IPS-11a (cell line): ENCODE measurements around the gene TMEM263.
"Not testable (repeated sequence)": the region's sequence is repeated elsewhere in the genome, so short reads cannot be mapped to it uniquely, and the experiment has no call there.

Source experiments
- H3K4me3 ChIP-seq: one replicate; pipeline ENCODE4 v1.5.1; 2013; ENCODE audit warnings: low read depth, low read length, control low read depth

The TMEM263 gene

GRCh38 chr12:106985479-106985878 is 29.8 kb downstream of the TMEM263 start:
- H3K4me3 ChIP-seq: no peak overlapping the region

- H3K4me3 ChIP-seq: peak overlapping the region; percentile 50
These were observed 30.4 kb downstream of the TMEM263 start for GRCh38 chr12:106986135-106986534.

GRCh38 chr12:106986625-106987389 is 31.1 kb downstream of the TMEM263 start, which contains the start of gene MTERF2:
TSS of gene MTERF2 (minus strand) at chr12:106987146. CDS start at chr12:106978714, 8,432 bp downstream.
- H3K4me3 ChIP-seq: peak within 1 kb of the TSS; percentile 50

- no peak overlapping the region for H3K4me3 ChIP-seq
These were observed 32.1 kb downstream of the TMEM263 start for GRCh38 chr12:106987846-106988245.

GRCh38 chr12:106994579-106995220 is 39.0 kb downstream of the TMEM263 start:
- no peak overlapping the region for H3K4me3 ChIP-seq

GRCh38 chr12:106996102-106996501 is 40.4 kb downstream of the TMEM263 start:
- H3K4me3 ChIP-seq: not testable (repeated sequence)

GRCh38 chr12:106997916-106998315 is 42.2 kb downstream of the TMEM263 start:
- H3K4me3 ChIP-seq: no peak overlapping the region

- no peak overlapping the region for H3K4me3 ChIP-seq
These were observed 43.7 kb downstream of the TMEM263 start for GRCh38 chr12:106999446-106999845.

GRCh38 chr12:107002665-107003064 is 47.0 kb downstream of the TMEM263 start:
- H3K4me3 ChIP-seq: not testable (repeated sequence)

GRCh38 chr12:107007411-107007810 is 51.7 kb downstream of the TMEM263 start:
- no peak overlapping the region for H3K4me3 ChIP-seq

GRCh38 chr12:107011519-107011918 is 55.8 kb downstream of the TMEM263 start:
- H3K4me3 ChIP-seq: no peak overlapping the region

GRCh38 chr12:107012736-107013425 is 57.2 kb downstream of the TMEM263 start:
- H3K4me3 ChIP-seq: no peak overlapping the region

- H3K4me3 ChIP-seq: no peak overlapping the region
These were observed 58.3 kb downstream of the TMEM263 start for GRCh38 chr12:107014055-107014454.

- no peak overlapping the region for H3K4me3 ChIP-seq
These were observed 61.3 kb downstream of the TMEM263 start for GRCh38 chr12:107017042-107017441.

GRCh38 chr12:107019546-107019945 is 63.8 kb downstream of the TMEM263 start:
- no peak overlapping the region for H3K4me3 ChIP-seq
